ENCODE measurements around the gene WDFY4. TPM values are rescaled to one million over a fixed set of nuclear protein-coding genes. Genes with fewer than 3 reads are reported as not detected.

WDFY4 gene
- total RNA-seq, 1 donor from 2014 or later, result not detected

GRCh38 chr10:48695636-48696534 lies 11.2 kb downstream of the WDFY4 start:
- Histone ChIP-seq H3K4me3 (no peak overlapping the region), H3K9ac (no peak overlapping the region), H3K27ac (no peak overlapping the region), H3K79me2 (ENCODE audit: low read depth) (no peaks in the 10 kb centered on the region), H3K4me2 (no peak overlapping the region), H3K4me1 (no peaks in the 10 kb centered on the region), H3K9me3 (ENCODE audit: low read depth) (no peaks in the 10 kb centered on the region), H3K27me3 (no peaks in the 10 kb centered on the region), H3F3A (ENCODE audit: low read depth) (no peaks in the 10 kb centered on the region), H2AFZ (replicated peaks) (no peak overlapping the region), H4K20me1 (ENCODE audit: low read depth) (no peaks in the 10 kb centered on the region), H3K36me3 (no peaks in the 10 kb centered on the region)
- Mint-ChIP-seq H3K36me3 (no peaks in the 10 kb centered on the region), H3K27ac (no peak overlapping the region), H3K4me1 (no peaks in the 10 kb centered on the region), H3K27me3 (ENCODE audit: insufficient read depth, low read depth) (peaks cover 10% of the 10 kb centered on the region), H3K4me3 (no peak overlapping the region), H3K9me3 (no peaks in the 10 kb centered on the region)
- DNase-seq (ENCODE audit: low spot score), result no peak
- TF ChIP-seq EZH2phosphoT487 (IDR thresholded peaks at IDR 0.05), result no peak
- no peak for TF ChIP-seq EZH2 (IDR thresholded peaks at IDR 0.05)
- TF ChIP-seq, protein P1, sequence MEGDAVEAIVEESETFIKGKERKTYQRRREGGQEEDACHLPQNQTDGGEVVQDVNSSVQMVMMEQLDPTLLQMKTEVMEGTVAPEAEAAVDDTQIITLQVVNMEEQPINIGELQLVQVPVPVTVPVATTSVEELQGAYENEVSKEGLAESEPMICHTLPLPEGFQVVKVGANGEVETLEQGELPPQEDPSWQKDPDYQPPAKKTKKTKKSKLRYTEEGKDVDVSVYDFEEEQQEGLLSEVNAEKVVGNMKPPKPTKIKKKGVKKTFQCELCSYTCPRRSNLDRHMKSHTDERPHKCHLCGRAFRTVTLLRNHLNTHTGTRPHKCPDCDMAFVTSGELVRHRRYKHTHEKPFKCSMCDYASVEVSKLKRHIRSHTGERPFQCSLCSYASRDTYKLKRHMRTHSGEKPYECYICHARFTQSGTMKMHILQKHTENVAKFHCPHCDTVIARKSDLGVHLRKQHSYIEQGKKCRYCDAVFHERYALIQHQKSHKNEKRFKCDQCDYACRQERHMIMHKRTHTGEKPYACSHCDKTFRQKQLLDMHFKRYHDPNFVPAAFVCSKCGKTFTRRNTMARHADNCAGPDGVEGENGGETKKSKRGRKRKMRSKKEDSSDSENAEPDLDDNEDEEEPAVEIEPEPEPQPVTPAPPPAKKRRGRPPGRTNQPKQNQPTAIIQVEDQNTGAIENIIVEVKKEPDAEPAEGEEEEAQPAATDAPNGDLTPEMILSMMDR (IDR thresholded peaks at IDR 0.05), result no peak

DNA sequence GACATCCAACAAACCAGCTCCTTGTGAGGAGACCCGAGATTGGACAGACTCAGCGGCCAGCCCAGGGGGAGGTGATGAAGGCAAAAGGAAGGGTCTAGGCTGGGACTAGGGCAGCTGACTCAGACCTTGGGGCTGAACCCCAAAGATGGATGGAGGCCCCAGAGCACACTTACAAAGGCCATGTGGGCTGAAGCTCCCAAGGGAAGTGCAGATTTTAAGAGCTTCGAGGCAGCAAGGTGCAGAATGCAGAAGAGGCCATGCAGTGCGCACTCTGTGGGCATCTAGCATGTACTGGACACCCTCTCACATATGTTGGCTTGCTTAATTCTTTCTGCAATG lies 11.8 kb downstream of the WDFY4 start:
- Histone ChIP-seq H2AFZ (replicated peaks) (no peak overlapping the region), H3F3A (ENCODE audit: low read depth) (no peaks in the 10 kb centered on the region), H4K20me1 (ENCODE audit: low read depth) (no peaks in the 10 kb centered on the region), H3K79me2 (ENCODE audit: low read depth) (no peaks in the 10 kb centered on the region), H3K4me1 (no peaks in the 10 kb centered on the region), H3K27me3 (no peaks in the 10 kb centered on the region), H3K27ac (no peak overlapping the region), H3K9ac (no peak overlapping the region), H3K36me3 (no peaks in the 10 kb centered on the region), H3K4me3 (no peak overlapping the region), H3K9me3 (ENCODE audit: low read depth) (no peaks in the 10 kb centered on the region), H3K4me2 (no peak overlapping the region)
- H3K36me3 Mint-ChIP-seq, result no peaks in the 10 kb centered on the region
- DNase-seq (ENCODE audit: low spot score), result no peak
- H3K4me3 Mint-ChIP-seq, result no peak overlapping the region
- H3K9me3 Mint-ChIP-seq, result no peaks in the 10 kb centered on the region
- peaks cover 10% of the 10 kb centered on the region for H3K27me3 Mint-ChIP-seq (ENCODE audit: insufficient read depth, low read depth)
- no peaks in the 10 kb centered on the region for H3K4me1 Mint-ChIP-seq
- no peak overlapping the region for H3K27ac Mint-ChIP-seq
- TF ChIP-seq EZH2phosphoT487 (IDR thresholded peaks at IDR 0.05) (no peak), EZH2 (IDR thresholded peaks at IDR 0.05) (no peak)
- TF ChIP-seq, protein P1 (IDR thresholded peaks at IDR 0.05), result no peak

DNA sequence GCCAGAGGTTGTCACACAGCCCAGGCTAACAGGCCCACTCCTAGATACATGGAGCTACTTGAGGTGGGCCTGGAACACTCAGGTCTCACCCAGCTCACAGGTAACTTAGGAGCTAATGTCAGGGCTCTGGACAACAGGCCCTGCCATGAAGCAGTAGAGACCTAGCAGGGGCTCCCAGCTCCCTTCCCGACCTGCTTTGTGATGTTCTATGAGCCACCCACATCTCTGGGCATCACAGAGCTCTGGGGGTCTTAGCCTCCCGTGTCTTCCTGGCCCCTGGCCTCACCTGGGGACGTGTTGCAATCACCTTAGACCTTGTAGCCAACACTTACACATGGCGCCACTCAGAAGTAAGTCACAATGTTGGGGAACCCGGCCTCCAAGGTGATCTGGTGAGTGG lies 12.4 kb downstream of the WDFY4 start:
- no peak for TF ChIP-seq EZH2 (IDR thresholded peaks at IDR 0.05)
- TF ChIP-seq EZH2phosphoT487 (IDR thresholded peaks at IDR 0.05), result no peak
- TF ChIP-seq, protein P1 (IDR thresholded peaks at IDR 0.05), result no peak
- Histone ChIP-seq H3F3A (ENCODE audit: low read depth) (no peaks in the 10 kb centered on the region), H3K4me3 (no peak overlapping the region), H3K9me3 (ENCODE audit: low read depth) (no peaks in the 10 kb centered on the region), H3K4me2 (no peak overlapping the region), H3K27ac (no peak overlapping the region), H3K79me2 (ENCODE audit: low read depth) (no peaks in the 10 kb centered on the region), H3K27me3 (no peaks in the 10 kb centered on the region), H4K20me1 (ENCODE audit: low read depth) (no peaks in the 10 kb centered on the region), H2AFZ (replicated peaks) (no peak overlapping the region), H3K36me3 (no peaks in the 10 kb centered on the region), H3K4me1 (no peaks in the 10 kb centered on the region), H3K9ac (no peak overlapping the region)
- Mint-ChIP-seq H3K4me1 (no peaks in the 10 kb centered on the region), H3K36me3 (no peaks in the 10 kb centered on the region), H3K27me3 (ENCODE audit: insufficient read depth, low read depth) (peaks cover 10% of the 10 kb centered on the region), H3K9me3 (no peaks in the 10 kb centered on the region), H3K4me3 (no peak overlapping the region), H3K27ac (no peak overlapping the region)
- DNase-seq (ENCODE audit: low spot score), result no peak
